ENCODE measurements around the gene PLPP1.

DNA sequence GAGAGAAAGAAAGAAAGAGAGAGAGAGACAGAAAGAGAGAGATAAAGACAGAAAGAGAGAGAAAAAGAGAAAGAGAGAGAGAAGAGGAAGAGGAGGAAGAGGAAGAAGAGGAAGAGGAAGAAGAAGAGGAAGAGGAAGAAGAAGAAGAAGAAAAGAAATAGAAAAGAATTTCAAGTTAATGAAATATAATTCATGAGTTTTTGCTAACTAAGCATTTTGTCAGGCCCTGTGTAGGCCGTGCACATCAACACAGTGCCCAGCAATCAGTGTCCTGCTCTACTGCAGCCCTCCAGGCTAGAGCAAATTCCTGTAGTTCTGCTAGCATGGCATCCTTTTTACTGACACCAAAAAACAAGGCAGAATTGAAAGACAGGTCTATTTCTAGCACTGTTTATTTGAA is 62.1 kb downstream of the PLPP1 start:
- TF ChIP-seq, protein P1, sequence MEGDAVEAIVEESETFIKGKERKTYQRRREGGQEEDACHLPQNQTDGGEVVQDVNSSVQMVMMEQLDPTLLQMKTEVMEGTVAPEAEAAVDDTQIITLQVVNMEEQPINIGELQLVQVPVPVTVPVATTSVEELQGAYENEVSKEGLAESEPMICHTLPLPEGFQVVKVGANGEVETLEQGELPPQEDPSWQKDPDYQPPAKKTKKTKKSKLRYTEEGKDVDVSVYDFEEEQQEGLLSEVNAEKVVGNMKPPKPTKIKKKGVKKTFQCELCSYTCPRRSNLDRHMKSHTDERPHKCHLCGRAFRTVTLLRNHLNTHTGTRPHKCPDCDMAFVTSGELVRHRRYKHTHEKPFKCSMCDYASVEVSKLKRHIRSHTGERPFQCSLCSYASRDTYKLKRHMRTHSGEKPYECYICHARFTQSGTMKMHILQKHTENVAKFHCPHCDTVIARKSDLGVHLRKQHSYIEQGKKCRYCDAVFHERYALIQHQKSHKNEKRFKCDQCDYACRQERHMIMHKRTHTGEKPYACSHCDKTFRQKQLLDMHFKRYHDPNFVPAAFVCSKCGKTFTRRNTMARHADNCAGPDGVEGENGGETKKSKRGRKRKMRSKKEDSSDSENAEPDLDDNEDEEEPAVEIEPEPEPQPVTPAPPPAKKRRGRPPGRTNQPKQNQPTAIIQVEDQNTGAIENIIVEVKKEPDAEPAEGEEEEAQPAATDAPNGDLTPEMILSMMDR (conservative IDR thresholded peaks at IDR 0.05) = no peak
- TF ChIP-seq ZFX (IDR thresholded peaks at IDR 0.05) = no peak

All from C4-2B (cell line).